Measurements from ENCODE around the gene CBLB. TPM values are rescaled to one million over a fixed set of nuclear protein-coding genes. Genes with fewer than 3 reads are reported as not detected.
"Not testable (repeated sequence)": the region's sequence is repeated elsewhere in the genome, so short reads cannot be mapped to it uniquely, and the experiment has no call there.

Gene CBLB
- total RNA-seq, 1 donor from 2014 or later: 38.6 TPM

DNA sequence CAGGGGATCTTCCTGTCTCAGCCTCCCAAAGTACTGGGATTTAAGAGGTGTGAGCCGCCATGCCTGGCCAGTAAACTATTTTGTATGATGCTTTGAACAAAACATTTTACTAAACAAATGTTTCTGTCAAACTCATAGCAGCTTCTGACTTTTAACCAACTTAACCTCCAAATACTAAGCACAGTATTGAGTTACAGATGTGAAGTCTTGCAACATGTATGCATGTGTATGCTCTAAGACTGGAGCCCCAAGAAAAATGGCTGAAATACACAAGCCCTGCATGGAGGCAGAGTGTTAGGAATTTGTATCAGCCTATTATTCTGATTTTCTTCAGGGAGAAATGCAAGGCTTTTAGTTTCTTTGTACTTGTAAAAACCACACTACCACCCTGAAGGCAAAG lies 137.1 kb downstream of the CBLB start:
- intact Hi-C loops (cut with DNase I): no loop called here
- DNase-seq (ENCODE audit: low spot score): no peak

DNA sequence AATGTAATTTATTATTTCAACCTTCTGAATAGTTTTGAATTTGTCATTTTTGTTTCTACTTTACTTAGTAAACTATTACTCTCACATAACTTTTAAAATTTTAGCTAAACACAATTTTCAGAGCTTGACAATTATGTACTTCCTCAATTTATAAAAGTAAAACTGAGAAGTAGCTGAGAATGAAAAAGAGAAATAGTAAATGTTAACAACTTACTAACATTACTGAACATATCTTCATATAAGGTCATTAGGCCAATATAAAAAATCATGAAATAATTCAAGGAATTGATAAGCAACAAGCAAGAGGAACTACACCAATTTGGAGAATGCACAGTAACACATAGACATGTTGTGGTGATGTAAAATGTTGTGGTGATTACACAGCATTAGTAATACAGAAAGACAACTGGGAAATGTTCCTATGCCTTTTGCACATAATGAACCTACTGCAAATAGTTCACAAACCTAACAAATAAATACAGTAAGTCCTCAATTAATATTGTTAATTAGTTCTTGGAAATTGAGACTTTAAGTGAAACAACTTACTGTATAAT lies 137.9 kb downstream of the CBLB start:
- no peak for DNase-seq (ENCODE audit: low spot score)
- intact Hi-C loops (cut with DNase I): no loop called here

DNA sequence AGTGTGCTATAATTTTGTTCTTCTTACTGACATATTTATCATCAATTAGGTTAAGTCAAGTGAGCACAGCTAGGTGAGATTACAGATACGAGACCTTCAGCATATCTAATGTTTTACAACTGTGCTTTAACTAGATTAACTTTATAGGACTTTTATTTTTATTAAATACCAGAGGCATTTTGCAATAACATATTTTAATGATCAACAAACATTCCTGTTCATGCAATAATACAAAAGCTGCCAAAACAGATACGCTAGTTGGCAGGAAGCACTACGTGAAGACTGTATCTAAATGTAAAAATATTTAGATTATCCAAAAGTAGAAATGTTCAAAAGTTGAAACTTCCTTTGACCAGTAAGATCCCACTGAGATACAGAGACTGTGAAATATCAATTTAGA lies 139.1 kb downstream of the CBLB start:
- DNase-seq (ENCODE audit: low spot score): no peak
- intact Hi-C loops (cut with DNase I): no loop called here

DNA sequence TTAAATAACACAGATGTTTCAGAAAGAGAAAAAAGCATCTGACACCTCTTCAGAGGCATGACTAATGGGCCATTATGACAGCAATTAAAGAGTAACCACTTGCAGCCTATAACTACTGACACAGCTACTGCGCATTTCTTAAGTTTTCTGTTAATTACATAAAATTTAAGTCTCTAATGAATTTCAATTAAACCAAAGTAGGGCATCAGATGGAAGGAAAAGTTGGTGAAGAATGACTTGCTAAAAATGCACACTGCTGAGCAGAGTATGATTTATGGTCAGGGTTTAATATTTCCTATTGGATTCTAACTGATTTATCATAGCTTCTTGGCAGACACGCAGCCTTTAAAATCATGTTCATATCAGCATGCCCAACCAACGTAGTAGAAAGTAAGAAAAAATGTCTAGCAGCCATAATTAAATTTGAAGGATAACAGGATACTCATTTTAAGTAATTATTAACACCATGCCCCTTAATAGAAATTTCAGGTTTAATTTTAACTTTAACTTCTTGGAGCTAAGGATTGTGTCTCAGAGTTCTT lies 140.0 kb downstream of the CBLB start:
- no peak for DNase-seq (ENCODE audit: low spot score)
- intact Hi-C loops (cut with DNase I): no loop called here

DNA sequence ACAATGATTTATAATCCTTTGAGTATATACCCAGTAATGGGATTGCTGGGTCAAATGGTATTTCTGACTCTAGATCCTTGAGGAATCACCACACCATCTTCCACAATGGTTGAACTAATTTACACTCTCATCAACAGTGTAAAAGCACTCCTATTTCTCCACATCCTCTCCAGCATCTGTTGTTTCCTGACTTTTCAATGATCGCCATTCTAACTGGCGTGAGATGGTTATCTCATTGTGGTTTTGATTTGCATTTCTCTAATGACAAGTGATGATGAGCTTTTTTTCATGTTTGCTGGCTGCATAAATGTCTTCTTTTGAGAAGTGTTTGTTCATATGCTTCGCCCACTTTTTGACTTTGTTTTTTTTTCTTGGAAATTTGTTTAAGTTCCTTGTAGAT lies 141.8 kb downstream of the CBLB start:
- intact Hi-C loops (cut with DNase I); DNase-seq (ENCODE audit: low spot score): not testable (repeated sequence)

DNA sequence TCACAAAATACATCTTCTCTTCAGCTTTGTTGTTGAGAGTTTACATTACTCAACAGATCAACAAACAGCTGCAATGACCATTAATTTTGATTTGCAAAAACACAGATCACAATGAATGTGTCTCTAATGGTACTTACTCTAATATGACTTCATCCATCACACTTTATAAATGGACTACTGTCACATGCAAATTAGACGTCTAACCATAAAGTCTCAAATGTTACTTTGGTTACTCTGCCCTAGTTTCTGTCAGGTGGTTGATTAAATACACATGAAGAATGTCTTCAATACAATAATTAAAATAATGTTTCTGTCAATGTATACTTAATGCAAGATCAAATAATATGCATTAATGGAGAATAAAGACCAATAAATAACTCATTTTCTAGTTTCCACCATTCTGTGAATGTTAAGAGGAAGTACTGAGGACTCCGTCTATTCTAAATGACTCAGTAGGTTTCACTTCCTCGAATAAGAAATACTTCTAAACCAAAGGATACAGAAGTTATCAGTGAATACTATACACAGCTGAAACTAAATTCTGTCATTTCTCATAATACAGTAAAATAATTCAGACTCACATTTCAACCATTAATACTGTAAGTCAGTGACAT lies 145.8 kb downstream of the CBLB start:
- no peak for DNase-seq (ENCODE audit: low spot score)
- intact Hi-C loops (cut with DNase I): no loop called here

DNA sequence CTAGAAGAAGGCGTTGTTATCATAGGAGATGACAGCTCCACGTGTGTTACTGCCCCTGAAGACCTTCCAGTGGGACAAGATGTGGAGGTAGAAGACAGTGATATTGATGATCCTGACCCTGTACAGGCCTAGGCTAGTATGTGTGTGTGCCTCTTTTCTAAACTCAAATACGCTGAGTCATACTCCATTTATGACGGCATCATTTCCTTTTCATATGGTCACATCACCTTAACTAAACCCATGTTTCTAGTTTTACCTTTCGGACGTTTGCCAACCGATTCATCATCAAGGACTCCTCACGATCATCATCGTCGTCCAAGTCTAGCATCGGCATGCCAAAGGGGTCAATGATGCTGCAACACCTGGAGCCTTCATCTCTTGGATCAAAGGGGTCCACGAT lies 149.0 kb downstream of the CBLB start:
- intact Hi-C loops (cut with DNase I): no loop called here
- no peak for DNase-seq (ENCODE audit: low spot score)

DNA sequence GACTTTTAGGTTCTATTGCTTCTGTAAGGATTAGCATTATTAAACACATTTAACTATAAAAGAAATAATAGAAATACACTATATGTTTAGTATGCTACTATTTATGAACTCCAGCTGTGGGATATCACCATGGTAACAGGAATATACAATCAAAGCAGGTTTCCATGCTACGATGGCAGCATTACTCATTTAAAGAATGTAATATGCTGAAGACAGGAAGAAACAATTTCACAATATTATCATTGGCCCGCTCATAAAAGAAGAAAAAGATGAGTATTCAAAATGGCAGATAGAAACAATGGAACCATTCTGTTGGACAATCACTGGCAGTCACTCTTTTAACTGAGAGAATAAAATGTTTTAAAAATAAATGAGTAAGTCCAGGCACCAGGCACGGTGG lies 153.4 kb downstream of the CBLB start:
- intact Hi-C loops (cut with DNase I): no loop called here
- no peak for DNase-seq (ENCODE audit: low spot score)

DNA sequence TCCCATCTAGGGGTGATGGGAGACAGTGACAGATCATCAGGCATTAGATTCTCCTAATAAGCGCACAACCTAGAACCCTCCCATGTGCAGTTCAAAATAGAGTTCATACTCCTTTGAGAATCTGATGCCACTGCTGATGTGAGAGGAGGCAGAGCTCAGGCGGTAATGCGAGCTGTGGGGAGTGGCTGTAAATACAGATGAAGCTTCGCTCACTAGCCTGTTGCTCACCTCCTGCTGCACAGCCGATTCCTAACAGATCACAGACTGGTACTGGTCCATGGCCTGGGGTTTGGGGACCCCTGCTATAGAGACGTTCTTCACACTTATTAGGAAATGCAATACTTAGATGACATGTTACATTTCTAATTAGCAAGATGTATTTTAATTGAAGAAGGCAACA lies 154.4 kb downstream of the CBLB start:
- no peak for DNase-seq (ENCODE audit: low spot score)
- intact Hi-C loops (cut with DNase I): no loop called here

DNA sequence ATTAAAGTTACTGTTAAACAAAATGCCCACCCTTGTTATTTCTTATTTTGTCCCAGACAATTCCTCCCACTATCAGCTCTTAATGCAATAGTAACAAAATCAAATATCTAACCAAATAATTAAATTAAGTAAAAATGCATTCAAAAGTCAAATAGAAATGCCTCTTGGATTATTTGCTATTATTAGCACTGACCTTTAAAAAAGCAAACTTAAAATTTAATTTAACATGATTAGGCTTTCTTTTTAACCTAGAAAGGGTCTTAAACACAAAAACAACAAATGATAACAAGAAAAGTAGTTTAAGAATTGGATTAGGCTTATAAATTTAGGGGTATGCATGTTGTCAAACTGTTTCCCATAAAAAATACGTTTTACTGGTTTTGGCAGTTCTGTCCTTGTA lies 159.8 kb downstream of the CBLB start:
- no peak for DNase-seq (ENCODE audit: low spot score)
- intact Hi-C loops (cut with DNase I): no loop called here

DNA sequence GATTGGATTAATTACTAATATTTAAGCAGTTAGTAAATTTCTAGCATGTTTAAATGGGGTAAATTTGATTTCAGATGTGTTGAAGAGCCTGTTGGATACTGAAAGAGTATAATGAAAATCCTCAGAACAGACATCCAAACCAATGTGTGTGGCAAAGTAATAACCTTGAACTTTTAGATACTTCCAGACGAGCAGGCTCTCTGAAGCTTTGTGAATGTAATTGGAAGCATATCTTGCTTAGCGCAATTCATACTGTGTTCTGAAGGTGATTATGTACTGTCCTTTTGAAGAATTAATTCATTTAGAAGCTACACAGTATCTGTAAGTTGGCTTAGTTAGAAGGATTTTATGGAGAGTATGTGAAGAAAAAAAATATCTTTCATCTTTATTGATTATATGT lies 161.8 kb downstream of the CBLB start:
- intact Hi-C loops (cut with DNase I): no loop called here
- no peak for DNase-seq (ENCODE audit: low spot score)

DNA sequence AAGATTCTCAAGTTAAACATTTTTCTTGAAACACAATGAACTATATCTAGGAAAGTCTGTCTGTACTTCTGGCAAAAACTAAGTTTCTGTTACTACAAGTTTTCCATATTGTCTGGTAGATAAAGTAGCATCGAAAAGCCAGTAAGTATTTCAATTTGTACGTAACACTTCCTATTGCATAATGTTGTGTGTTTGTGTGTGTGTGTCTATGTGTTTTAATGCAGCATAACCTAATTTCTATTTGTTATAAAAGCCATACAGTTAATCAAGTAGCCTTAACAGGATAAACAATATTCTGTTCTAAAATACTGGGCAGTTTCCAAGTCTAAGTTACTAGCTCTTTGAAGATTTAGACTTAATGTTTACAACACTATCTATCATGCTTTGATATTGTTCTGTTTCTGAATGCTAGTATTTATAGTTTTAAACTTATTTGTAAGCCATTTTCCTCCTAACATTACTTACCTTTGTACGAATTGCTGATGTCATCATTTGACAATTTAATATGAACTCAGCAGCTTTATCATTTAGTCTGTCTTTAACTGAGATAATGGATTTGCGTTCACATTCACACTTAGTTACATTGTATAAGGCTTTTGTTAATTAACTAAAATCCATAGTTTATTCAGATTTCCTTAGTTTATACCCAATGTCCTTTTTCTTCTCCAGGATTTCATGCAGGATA lies 163.9 kb downstream of the CBLB start:
- intact Hi-C loops (cut with DNase I): no loop called here
- no peak for DNase-seq (ENCODE audit: low spot score)

DNA sequence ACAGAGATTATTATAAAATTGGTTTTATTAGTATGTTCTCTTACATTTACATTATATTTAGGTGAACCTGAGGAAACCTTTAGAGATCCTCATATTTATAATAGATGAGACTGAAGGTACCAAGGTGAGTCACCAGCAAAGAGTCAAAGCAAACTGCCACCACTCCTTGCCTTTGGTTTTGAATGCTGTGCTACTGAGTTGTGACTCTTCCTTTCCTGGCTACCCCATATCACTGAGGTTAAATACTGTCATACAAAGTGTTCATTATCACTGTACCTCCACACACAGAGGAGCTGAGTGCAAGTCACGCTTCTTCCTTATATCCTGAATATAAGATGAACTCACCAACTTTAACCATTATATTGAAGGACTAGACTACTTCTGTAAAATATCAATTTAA lies 168.2 kb downstream of the CBLB start:
- intact Hi-C loops (cut with DNase I): no loop called here
- DNase-seq (ENCODE audit: low spot score): no peak

DNA sequence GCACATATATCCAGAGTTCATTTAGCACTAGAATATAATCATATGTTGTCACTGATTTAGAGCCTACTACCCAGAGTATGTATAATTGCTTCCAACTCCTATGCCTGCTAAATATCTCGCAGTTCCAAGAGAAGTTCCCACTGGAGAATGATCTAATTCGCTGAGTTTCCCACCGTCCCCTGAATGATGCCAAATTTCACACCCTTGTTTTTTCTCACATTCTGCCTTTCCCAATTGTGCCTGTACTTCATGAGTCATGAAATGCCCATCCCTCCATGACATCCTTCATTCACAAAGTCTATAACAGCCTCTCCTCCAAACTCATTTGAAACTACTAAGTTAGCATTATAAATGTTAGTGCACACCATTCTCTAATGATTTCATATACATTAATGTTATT lies 177.2 kb downstream of the CBLB start:
- no peak for DNase-seq (ENCODE audit: low spot score)

DNA sequence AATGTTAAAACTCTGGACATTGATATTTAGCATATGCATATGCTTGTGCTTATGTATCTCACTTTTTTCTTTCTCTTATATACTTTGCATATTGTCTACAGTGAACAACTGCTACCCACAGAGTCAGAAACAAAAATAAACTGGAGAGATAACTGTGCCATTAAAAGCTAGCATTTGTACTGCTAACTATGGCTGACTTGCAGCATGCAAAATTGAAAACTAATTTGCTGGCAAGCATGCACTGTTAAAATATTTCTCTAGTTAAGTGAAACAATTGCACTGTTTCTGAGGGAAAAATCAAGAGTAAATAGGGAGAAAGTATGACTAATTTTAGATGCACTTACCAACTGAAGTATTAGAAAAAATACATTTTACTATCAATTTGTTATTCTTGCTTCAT lies 177.8 kb downstream of the CBLB start:
- intact Hi-C loops (cut with DNase I): no loop called here
- no peak for DNase-seq (ENCODE audit: low spot score)

More for the DNA sequence above, 177.2 kb downstream of the CBLB start:
- intact Hi-C loops (cut with DNase I): no loop called here

DNA sequence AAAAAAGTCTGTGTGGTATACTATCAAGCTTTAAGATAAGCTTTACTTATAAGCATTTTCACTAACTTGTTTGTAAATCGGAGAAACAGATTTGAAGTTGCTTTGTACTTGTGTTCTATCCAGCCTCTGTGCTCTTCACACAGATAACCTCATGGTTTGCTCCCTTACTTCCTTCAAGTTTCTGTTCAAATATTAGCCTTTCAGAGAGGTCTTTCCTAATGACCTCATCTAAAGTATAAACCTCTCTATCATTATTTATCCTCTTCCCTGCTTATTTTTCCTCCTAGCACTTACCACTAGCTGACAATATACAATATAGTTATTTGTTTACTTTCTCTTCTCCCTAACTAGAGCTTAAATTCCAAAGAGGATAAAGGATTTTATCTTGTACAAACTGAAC lies 180.0 kb downstream of the CBLB start:
- DNase-seq (ENCODE audit: low spot score): no peak
- intact Hi-C loops (cut with DNase I): loop anchor here (5.0 to 10.0 kb wide), 3 partner anchors 178 to 918 kb away; partner anchors contain the start of gene CBLB

DNA sequence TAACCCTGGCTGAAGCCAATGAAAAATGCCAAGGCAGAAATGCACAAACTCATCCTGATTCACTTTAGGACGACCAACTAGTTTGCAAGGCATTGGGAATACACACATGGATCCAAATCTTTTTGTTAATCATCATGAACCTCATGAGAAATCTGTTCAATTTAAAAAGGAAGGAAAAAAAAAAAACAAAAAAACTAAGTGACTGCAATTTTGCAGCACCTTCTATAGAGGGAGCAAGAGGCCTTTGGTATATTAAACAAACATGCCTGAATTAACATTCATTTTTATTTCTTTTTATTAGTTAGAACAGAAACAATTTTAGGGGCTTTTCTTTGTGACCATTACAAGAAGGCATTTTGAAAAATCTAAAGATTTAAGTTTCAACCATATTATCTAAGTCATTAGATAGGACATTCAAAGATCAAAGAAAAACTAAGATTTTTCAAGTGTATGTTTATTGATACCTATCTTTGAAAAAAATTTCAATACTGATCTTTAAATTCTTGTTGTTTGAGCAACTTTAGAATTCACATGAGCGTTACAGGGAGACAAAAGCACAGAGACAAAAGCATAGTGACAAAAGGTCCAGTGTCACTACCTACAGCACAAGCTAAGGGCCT lies 182.4 kb downstream of the CBLB start:
- DNase-seq (ENCODE audit: low spot score): no peak
- intact Hi-C loops (cut with DNase I): loop anchor here (5.0 to 10.0 kb wide), 3 partner anchors 181 to 921 kb away; partner anchors contain the start of gene CBLB

DNA sequence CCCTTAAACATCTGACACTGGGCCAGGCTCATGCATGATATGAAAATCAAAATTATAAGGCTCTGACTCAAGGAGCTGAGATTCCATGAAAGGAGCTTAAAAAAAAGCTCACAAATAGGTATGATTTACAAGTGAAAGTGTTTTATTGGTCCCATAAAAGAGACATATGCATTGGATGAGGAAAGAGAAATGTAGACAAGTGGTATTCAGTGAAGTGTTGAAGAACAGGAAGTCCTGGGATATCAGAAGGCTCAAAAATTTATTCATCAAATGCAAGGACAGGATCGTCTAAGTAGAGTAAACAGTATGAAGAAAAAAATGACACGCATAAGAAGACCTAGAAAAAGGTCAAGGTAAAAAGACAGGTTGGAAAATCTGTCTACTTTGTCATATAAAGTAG lies 188.9 kb downstream of the CBLB start:
- intact Hi-C loops (cut with DNase I): loop anchor here (10.0 kb wide), 1 partner anchor 535 kb away; no protein-coding TSS in a partner anchor
- no peak for DNase-seq (ENCODE audit: low spot score)

DNA sequence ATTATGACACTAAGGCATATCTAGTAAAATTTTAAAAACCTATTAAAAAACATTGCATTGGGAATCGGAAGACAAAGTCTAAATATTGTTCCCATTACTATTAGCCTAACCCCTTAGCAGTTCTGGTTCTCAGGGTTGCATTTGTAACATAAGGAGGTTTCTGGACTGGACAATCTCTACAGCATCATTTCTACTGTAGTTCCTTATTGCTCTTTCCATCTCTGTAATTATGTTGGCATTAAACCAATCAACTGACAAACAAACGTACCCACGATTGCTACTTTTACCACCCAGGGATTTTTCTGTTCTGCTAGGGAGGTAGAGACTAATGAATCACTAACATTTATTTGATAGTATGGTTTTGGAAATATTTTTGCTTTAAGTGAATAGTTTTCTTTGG lies 190.8 kb downstream of the CBLB start:
- no peak for DNase-seq (ENCODE audit: low spot score)
- intact Hi-C loops (cut with DNase I): no loop called here

DNA sequence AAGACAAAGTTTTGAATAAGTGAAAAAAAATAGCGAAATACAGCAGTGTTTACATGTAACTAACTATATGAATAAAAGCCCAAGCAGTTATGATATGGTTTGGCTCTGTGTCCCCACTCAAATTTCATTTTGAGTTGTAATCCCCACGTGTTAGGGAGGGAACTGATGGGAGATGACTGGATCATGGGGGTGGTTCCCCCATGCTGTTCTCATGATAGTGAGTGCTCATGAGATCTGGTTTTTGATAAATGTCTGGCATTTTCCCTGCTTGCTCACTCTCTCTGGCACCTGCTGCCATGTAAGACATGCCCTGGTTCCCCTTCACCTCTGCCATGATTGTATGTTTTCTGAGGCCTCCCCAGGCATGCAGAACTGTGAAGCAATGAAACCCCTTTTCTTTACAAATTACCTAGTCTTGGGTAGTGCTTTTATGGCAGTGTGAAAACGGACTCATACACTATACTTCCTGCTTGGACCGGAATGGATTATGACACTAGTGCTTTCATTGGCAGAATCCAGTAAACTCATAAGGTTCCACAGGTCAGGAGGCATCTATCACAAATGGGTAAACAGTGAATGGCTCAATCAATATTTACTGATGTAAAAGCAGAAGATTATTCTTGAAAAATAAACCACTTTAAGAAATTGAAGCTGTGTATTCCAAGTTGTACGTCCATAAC lies 192.1 kb downstream of the CBLB start:
- DNase-seq (ENCODE audit: low spot score): no peak
- intact Hi-C loops (cut with DNase I): no loop called here
